Esophagus (tissue), 2 donors: ENCODE data around the gene SLC24A3. TPM values are rescaled to one million over a fixed set of nuclear protein-coding genes. Genes with fewer than 3 reads are reported as not detected.

ENCODE experiments used
- H3K27ac ChIP-seq, 2 donors: one replicate each; pipeline ENCODE4 v1.5.1; 2013; ENCODE audit warnings: low read depth in 2 of 2, mild to moderate bottlenecking in 2 of 2, inconsistent platforms in 1 of 2, low read length in 1 of 2, moderate library complexity in 1 of 2
- H3K27me3 ChIP-seq, 2 donors: one replicate each; pipeline ENCODE4 v1.6.1; 2013; ENCODE audit warnings: low read length in 2 of 2, control low read depth in 1 of 2, mild to moderate bottlenecking in 1 of 2; ENCODE audit not compliant: insufficient read depth in 2 of 2, control insufficient read depth in 1 of 2
- H3K36me3 ChIP-seq, 2 donors: one replicate each; pipeline ENCODE4 v1.6.1; 2013; ENCODE audit warnings: low read length in 1 of 2; ENCODE audit not compliant: control insufficient read depth in 2 of 2, insufficient read depth in 2 of 2
- H3K4me1 ChIP-seq, 2 donors: one replicate each; pipeline ENCODE4 v1.6.1; 2013; ENCODE audit warnings: low read length in 1 of 2; ENCODE audit not compliant: control insufficient read depth in 2 of 2, insufficient read depth in 2 of 2
- H3K4me3 ChIP-seq, 2 donors: one replicate each; pipeline ENCODE4 v1.5.1; 2013; ENCODE audit warnings: low read length in 2 of 2, mild to moderate bottlenecking in 2 of 2, low read depth in 1 of 2, moderate library complexity in 1 of 2
- H3K9me3 ChIP-seq, 2 donors: one replicate each; pipeline ENCODE4 v1.6.1; 2013; ENCODE audit warnings: mild to moderate bottlenecking in 2 of 2, low read depth in 1 of 2, low read length in 1 of 2, moderate library complexity in 1 of 2; ENCODE audit not compliant: control insufficient read depth in 2 of 2, insufficient read depth in 1 of 2
- WGBS, 2 donors: extraction: QIAGEN DNeasy Blood & Tissue Kit; methylation state at CpG; one replicate each; pipeline ENCODE4 v1.1.7; 2013; 5-methylcytosine and 5-hydroxymethylcytosine counted together
- polyA plus RNA-seq, 2 donors: library from polyadenylated mRNA; stranded (reverse); fragments of 200-250 nt; gene quantifications; one replicate each; pipeline ENCODE4 v1.2.3, GENCODE V29; 2013
- donor health status: healthy with polysubstance abuse.
- donor health status: Bipolar disorder and iron deficiency.

Gene SLC24A3
- polyA plus RNA-seq, 2 donors, result 6.5 to 7.3 TPM

DNA sequence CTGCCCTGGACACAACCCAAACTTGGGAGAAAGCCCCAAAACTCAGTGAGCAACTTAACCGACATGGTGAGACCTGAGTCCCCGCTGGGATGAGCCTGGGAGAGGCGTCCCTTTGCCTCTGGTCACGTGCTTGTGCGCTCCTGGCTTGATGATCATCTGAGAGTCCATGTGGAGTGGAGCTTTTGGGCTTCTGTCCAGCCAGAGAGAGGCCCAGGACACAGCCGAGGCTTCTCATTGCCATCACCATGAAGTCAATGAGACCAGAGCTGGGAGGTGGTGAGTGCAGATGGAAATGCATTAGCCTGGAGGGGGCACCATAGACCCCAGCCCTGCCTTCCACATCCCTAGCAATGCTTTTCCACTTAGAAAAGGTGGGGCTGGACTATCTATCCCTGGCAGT, 250.0 kb downstream of the SLC24A3 start:
- Histone ChIP-seq H3K36me3 (no peaks in the 10 kb centered on the region), H3K27ac (no peak overlapping the region), H3K4me1 (no peaks in the 10 kb centered on the region), H3K27me3 (no peaks in the 10 kb centered on the region), H3K9me3 (no peaks in the 10 kb centered on the region), H3K4me3 (no peak overlapping the region)
- WGBS, 2 donors, result 74 to 84% methylated on average over 6 of the region's 6 CpGs

DNA sequence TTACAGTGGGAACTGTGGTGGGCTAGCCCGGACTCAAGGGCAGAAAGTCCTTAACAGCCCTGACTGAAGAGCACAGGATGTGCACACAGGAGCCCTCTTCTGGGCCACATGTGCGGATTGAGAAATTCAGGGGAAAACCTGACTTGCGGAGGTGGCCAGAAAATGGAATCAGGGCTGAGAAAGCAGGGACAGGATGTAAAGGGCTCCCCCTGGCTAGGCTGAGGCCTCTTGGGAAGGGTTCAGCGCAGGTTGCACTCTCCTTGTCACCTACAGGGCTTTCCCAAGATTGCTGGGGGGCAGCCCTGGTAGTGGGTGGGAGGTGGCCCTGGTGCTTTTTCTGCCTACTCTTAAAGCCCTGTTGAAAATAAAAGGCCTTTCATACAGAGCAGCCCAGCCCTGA, 251.2 kb downstream of the SLC24A3 start:
- H3K27ac ChIP-seq, result no peak overlapping the region
- H3K9me3 ChIP-seq, result no peaks in the 10 kb centered on the region
- no peaks in the 10 kb centered on the region for H3K27me3 ChIP-seq
- no peaks in the 10 kb centered on the region for H3K36me3 ChIP-seq
- WGBS, 2 donors, result 92 to 93% methylated on average over 4 of the region's 4 CpGs
- H3K4me3 ChIP-seq, result no peak overlapping the region
- H3K4me1 ChIP-seq, result no peaks in the 10 kb centered on the region

DNA sequence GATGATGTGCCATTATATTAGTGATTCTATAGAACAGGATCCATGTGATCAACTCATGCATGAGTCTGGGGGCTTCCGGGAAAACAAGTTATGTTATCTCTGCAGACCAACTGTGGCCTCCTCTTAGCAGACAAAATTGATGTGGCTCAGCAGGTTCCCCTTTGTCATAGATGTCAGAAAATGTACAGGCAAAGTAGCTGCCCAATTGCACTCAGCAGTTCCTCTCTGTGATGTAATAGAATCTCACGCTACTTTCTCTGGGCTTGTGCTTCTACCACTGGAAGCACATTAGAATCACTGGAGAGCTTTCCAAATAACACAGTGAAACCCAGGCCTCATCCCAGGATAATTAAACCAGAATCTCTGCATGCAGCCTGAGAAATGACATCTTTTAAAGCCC, 253.1 kb downstream of the SLC24A3 start:
- Histone ChIP-seq H3K4me3 (no peak overlapping the region), H3K27me3 (no peaks in the 10 kb centered on the region), H3K36me3 (no peaks in the 10 kb centered on the region), H3K27ac (no peak overlapping the region), H3K9me3 (no peaks in the 10 kb centered on the region), H3K4me1 (no peaks in the 10 kb centered on the region)
- 73 to 74% methylated on average over 2 of the region's 2 CpGs for WGBS, 2 donors

DNA sequence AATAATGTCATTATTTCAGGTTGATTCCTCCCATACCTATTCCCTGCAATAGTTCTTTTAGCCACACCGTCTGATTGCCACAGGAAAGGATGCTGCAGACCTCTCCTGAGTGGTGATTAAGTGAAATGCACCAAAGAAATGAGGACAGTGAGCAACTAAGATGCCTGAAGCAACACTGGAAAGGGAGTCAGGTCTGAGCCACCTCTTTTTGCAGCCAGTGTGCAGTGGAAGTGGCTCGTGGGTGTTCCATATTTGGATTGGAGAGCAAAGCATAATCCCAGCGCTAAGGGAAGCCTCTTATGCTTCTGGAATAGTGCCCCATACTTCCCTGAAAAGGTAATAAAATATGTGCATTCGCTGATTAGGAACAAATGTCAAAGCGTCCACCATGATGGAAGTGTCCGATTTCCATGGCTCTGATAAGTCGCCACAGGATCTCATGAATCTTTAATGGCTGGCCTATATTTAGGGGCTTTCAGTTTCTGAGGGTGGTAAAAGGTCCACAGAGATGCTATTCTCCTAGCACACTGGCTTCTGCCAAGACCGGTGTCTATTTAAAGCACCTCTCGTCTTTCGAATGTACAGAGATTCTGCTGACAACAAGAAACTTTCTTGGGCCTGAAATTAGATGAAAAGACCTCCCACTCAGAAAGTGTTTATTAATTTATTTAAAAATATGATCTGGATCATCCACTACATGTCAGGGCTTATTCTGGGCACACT, 253.9 kb downstream of the SLC24A3 start:
- Histone ChIP-seq H3K4me3 (no peak overlapping the region), H3K36me3 (no peaks in the 10 kb centered on the region), H3K4me1 (no peaks in the 10 kb centered on the region), H3K27ac (no peak overlapping the region), H3K27me3 (no peaks in the 10 kb centered on the region), H3K9me3 (no peaks in the 10 kb centered on the region)
- WGBS, 2 donors, result 79 to 81% methylated on average over 10 of the region's 10 CpGs

DNA sequence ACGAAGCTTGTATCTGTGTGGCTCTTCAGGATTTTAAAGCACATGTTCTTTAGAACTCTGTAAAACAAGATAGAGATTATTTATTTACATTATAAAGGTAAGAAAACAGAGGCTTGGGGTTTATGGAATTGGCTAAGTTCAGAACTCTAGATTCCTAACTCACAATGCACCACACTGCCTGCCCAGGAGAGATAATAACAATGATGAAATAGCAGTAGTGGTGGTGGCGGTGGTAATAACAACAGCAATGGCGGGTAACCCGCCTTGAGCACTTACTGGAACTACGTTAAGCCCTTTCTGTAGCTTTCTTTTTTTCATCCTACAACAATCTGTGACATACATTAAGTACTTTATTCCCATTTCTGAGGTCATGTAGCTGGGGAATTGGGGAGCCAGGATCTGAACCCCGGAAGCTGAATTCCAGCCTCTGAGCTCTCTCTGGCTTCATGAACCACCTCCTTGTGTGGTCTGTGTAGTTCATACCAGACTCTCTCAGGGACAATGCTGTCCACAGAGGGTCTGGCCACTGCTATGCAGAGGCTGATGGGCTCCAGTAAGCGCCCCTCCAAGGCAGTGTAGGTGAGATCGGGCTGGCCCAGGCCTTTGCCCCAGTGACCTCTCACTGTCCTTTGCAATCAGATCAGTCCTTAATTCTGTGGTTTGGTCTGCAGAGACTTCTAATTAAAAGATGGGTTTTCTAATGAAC, 260.9 kb downstream of the SLC24A3 start:
- WGBS, 2 donors, result 86 to 89% methylated on average over 8 of the region's 8 CpGs
- H3K4me1 ChIP-seq, result no peaks in the 10 kb centered on the region
- H3K36me3 ChIP-seq, result no peaks in the 10 kb centered on the region
- no peak overlapping the region for H3K27ac ChIP-seq
- H3K4me3 ChIP-seq, result no peak overlapping the region
- H3K9me3 ChIP-seq, result no peaks in the 10 kb centered on the region
- H3K27me3 ChIP-seq, result no peaks in the 10 kb centered on the region

DNA sequence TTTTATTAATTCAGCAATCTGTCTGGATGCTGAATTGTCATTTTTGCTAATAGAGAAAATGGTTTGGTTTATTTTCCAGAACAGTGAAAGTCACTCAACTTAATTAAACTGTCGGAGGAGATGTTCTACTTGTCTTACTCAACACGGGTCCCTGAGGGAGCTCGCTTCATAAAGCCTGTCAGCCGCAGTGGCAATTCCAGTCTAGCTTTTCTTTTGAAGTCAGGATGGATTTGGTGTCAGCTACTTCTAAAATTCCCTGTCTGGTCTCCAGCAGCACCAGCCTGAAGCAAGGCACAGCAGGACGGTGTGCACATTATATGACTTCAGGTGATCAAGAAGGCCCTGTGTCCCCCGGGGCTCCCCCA, 261.5 kb downstream of the SLC24A3 start:
- no peaks in the 10 kb centered on the region for H3K9me3 ChIP-seq
- H3K4me1 ChIP-seq, result no peaks in the 10 kb centered on the region
- no peak overlapping the region for H3K27ac ChIP-seq
- H3K27me3 ChIP-seq, result no peaks in the 10 kb centered on the region
- WGBS, 2 donors, result 80% methylated on average over 6 of the region's 6 CpGs
- no peaks in the 10 kb centered on the region for H3K36me3 ChIP-seq
- no peak overlapping the region for H3K4me3 ChIP-seq

DNA sequence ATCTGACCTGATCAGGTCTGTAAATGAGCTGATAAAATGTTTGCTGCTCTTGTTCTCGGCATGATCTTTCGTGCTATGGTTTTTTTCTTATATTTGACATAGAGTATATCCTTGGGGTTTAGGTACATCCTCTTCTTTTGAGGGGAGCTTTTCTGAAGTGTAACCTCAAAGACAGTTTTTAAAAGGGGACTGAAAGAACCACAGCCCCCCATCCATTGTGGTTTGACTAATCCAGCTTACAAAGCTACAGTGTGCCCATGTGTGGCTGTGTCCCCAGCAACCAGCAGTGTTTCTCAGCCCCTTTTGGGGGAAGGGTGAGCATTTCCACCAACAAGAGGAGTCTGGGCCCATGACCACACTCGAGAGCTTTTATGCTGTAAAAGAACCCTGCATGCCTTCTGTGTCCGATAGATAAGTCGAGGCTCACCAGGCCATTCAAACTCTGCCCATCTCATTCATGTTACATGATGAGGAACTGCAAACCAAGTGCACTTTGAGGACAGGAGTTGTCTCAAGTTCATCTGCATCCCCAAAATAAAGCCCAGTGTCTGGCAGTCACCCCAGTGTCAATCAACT, 266.0 kb downstream of the SLC24A3 start:
- Histone ChIP-seq H3K27me3 (no peaks in the 10 kb centered on the region), H3K36me3 (no peaks in the 10 kb centered on the region), H3K4me3 (no peak overlapping the region), H3K4me1 (no peaks in the 10 kb centered on the region), H3K9me3 (no peaks in the 10 kb centered on the region), H3K27ac (no peak overlapping the region)
- WGBS, 2 donors, result 78 to 89% methylated on average over 5 of the region's 5 CpGs

DNA sequence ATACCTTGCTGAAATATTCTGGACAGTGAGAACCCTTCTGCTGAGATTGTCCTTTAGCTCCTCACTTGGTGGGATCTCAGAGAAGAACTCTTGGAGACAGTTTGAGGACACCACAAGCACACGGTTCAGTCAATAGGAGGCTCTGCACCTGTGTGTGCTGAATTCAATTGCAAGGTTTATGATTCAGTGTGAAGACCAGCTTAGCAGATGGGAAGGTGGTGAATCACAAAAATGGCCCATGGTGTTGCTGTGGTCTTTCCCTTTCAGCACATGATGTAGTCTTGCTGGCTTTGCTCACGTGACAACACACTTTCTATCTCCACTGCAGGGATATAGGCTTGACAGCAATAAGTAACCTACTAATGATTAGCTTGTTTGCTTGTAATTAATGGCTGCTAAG, 270.3 kb downstream of the SLC24A3 start:
- Histone ChIP-seq H3K9me3 (no peaks in the 10 kb centered on the region), H3K4me1 (no peaks in the 10 kb centered on the region), H3K36me3 (no peaks in the 10 kb centered on the region), H3K27ac (no peak overlapping the region), H3K4me3 (no peak overlapping the region), H3K27me3 (no peaks in the 10 kb centered on the region)
- WGBS, 2 donors, result 51 to 61% methylated on average over 2 of the region's 2 CpGs

DNA sequence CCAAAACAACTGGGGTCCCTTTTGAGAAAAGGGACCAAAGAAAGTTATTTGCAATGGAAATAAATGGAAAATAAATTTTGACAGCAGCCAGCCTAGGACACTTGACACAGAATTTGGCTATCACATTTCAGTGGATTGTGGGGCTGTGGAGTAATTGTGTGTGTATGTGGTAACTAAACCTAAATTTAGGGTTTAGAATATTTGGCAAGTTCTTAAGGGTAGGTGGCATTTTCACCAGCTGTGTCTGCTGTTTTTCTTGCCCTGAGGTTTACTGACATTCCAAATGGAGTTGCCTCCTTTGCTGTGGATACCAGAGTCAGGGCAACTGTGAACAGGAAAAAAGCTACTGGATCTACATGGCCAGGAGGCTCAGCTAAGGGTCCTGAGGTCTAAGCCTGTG, 270.9 kb downstream of the SLC24A3 start:
- H3K4me3 ChIP-seq, result no peak overlapping the region
- no peak overlapping the region for H3K27ac ChIP-seq
- H3K9me3 ChIP-seq, result no peaks in the 10 kb centered on the region
- no peaks in the 10 kb centered on the region for H3K4me1 ChIP-seq
- H3K27me3 ChIP-seq, result no peaks in the 10 kb centered on the region
- H3K36me3 ChIP-seq, result no peaks in the 10 kb centered on the region

DNA sequence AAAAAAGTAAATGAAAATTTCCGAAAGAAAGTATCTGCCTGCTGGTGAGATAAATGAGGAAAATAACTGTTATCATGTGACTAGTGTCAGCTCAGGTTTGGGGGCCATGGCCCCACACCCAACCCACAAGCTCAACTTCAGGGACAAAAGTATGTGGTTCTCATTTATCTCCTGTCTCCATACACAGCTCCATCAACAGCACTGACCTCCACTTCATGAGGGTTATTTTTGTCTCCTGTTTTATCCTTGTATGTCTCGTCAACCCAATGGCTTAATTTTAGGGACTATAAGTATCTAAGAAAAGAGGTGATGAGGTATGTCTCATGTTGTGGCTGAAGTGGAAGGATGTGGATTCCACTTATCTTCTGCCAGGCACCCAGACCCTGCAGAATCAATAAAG, 274.0 kb downstream of the SLC24A3 start:
- no peaks in the 10 kb centered on the region for H3K36me3 ChIP-seq
- H3K9me3 ChIP-seq, result no peaks in the 10 kb centered on the region
- WGBS, 2 donors, result 83 to 89% methylated on average over 2 of the region's 2 CpGs
- H3K4me3 ChIP-seq, result no peak overlapping the region
- no peak overlapping the region for H3K27ac ChIP-seq
- no peaks in the 10 kb centered on the region for H3K27me3 ChIP-seq
- peaks cover 0 to 2% of the 10 kb centered on the region in 2 donors for H3K4me1 ChIP-seq
